Right hindlimb (tissue), 1 donor: Measurements from ENCODE around the gene RBFOX1.

Source experiments
- DNase-seq: peaks from one replicate; pipeline ENCODE4 v3.0.0-alpha.2; 2018

The RBFOX1 gene

GRCh38 chr16:7534749-7535148, 202.1 kb downstream of the RBFOX1 start:
- no peak for DNase-seq

- no peak for DNase-seq
Observed at GRCh38 chr16:7541026-7541425, 208.4 kb downstream of the RBFOX1 start.

- no peak for DNase-seq
Observed at GRCh38 chr16:7545251-7545650, 212.6 kb downstream of the RBFOX1 start.

- no peak for DNase-seq
Observed at GRCh38 chr16:7546948-7547347, 214.3 kb downstream of the RBFOX1 start.

GRCh38 chr16:7547736-7548135, 215.1 kb downstream of the RBFOX1 start:
- DNase-seq = no peak

- no peak for DNase-seq
Observed at GRCh38 chr16:7548796-7549318, 216.2 kb downstream of the RBFOX1 start.

GRCh38 chr16:7550096-7550495, 217.5 kb downstream of the RBFOX1 start:
- DNase-seq = no peak

GRCh38 chr16:7555459-7555858, 222.8 kb downstream of the RBFOX1 start:
- no peak for DNase-seq

GRCh38 chr16:7561908-7562405, 229.3 kb downstream of the RBFOX1 start:
- DNase-seq = no peak

- DNase-seq = no peak
Observed at GRCh38 chr16:7566360-7566759, 233.7 kb downstream of the RBFOX1 start.

GRCh38 chr16:7571366-7571765, 238.7 kb downstream of the RBFOX1 start:
- DNase-seq = no peak

- DNase-seq = no peak
Observed at GRCh38 chr16:7577588-7577987, 244.9 kb downstream of the RBFOX1 start.

GRCh38 chr16:7579454-7579853, 246.8 kb downstream of the RBFOX1 start:
- DNase-seq = no peak

GRCh38 chr16:7581175-7581574, 248.5 kb downstream of the RBFOX1 start:
- no peak for DNase-seq

GRCh38 chr16:7583396-7583795, 250.8 kb downstream of the RBFOX1 start:
- no peak for DNase-seq

GRCh38 chr16:7584561-7584960, 251.9 kb downstream of the RBFOX1 start:
- no peak for DNase-seq

- no peak for DNase-seq
Observed at GRCh38 chr16:7585705-7586104, 253.1 kb downstream of the RBFOX1 start.

GRCh38 chr16:7590934-7591333, 258.3 kb downstream of the RBFOX1 start:
- DNase-seq = no peak

- no peak for DNase-seq
Observed at GRCh38 chr16:7596308-7596707, 263.7 kb downstream of the RBFOX1 start.

GRCh38 chr16:7597677-7598076, 265.0 kb downstream of the RBFOX1 start:
- DNase-seq = no peak

- DNase-seq = no peak
Observed at GRCh38 chr16:7601100-7601499, 268.5 kb downstream of the RBFOX1 start.

- no peak for DNase-seq
Observed at GRCh38 chr16:7602291-7602950, 269.8 kb downstream of the RBFOX1 start.

GRCh38 chr16:7605812-7606211, 273.2 kb downstream of the RBFOX1 start:
- DNase-seq = no peak

- DNase-seq = no peak
Observed at GRCh38 chr16:7612671-7613070, 280.0 kb downstream of the RBFOX1 start.

- DNase-seq = no peak
Observed at GRCh38 chr16:7613518-7613917, 280.9 kb downstream of the RBFOX1 start.
